ENCODE measurements around the gene CD59. TPM values are rescaled to one million over a fixed set of nuclear protein-coding genes. Genes with fewer than 3 reads are reported as not detected.

CD59 gene
- total and polyA plus RNA-seq, 2 of the 13 experiments (the other 11 are each of a cell fraction or from before 2014, with no cell fraction given): 127 to 289 TPM

DNA sequence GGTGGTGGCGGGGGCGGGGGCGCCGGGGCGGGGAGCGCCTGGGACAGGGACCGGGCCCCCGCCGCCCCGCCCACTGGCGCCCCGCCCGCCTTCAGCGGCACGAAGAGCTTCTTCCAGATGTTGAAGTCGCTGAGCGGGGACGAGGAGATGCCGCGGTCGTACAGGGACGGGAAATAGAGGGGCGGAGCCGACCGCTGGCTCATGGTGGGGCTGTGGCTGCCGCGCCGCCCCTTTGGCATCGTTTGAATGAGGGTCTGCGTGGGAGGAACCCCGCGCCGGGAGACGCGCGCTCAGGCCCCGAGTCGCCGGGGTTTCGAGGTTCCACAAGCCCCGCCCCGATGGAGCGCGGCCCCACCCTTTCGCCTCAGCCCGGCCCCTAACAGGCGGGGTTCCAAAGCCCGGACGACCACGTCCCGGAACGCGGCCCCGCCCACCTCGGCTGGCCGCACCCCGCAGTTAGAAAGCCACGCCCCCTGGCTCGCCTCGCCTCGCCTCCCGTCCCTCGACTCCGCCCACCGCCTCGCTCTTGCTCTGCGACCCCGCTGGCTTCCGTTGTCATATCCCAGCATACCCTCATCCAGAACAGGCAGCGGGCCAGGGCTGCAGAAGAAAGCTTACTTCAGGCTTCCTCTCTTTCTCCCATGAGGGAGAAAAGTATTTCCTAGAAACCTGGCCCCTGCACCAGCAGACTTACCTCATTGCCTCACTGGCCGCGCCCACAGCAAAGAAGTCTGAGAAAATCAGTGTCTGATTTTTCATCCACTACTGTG is 35.5 kb downstream of the CD59 start, which contains the start of gene C11orf91 (continued):
- TF ChIP-seq HMG20A (CRISPR knock-in tag; IDR thresholded peaks at IDR 0.05; ENCODE audit: borderline replicate concordance): 0 out of 2 replicates have a peak, but pooled peaks have one; percentile 15
- TF ChIP-seq KAT8 (CRISPR knock-in tag; IDR thresholded peaks at IDR 0.05): peak; percentile 77
- TF ChIP-seq, protein P1, sequence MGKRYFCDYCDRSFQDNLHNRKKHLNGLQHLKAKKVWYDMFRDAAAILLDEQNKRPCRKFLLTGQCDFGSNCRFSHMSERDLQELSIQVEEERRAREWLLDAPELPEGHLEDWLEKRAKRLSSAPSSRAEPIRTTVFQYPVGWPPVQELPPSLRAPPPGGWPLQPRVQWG (CRISPR knock-in tag; IDR thresholded peaks at IDR 0.05; ENCODE audit: borderline replicate concordance, low read depth): no peak
- TF ChIP-seq POLR2A (IDR thresholded peaks at IDR 0.05; ENCODE audit: insufficient read depth in 1 of 2, low read depth in 2 of 2, low read length in 2 of 2): peak; percentile 66 to 80
- no peak for TF ChIP-seq MEIS1 (CRISPR knock-in tag; IDR thresholded peaks at IDR 0.05; ENCODE audit: borderline replicate concordance)
- TF ChIP-seq FOXK1 (CRISPR knock-in tag; IDR thresholded peaks at IDR 0.05; ENCODE audit: borderline replicate concordance, low read depth): no peak
- peak; percentile 81; the same call in 1 of the 2 replicates for TF ChIP-seq SP5 (CRISPR knock-in tag; IDR thresholded peaks at IDR 0.05; ENCODE audit: borderline replicate concordance, low read depth)
- no peak for TF ChIP-seq SYNCRIP (IDR thresholded peaks at IDR 0.05; ENCODE audit: insufficient read depth, low read depth, low read length)
- peak; percentile 30 for TF ChIP-seq ASH2L (IDR thresholded peaks at IDR 0.05; ENCODE audit: insufficient read length, low read depth, low read length)
- TF ChIP-seq ERF (CRISPR knock-in tag; IDR thresholded peaks at IDR 0.05): peak; percentile 78; the same call in 1 of the 2 replicates
- TF ChIP-seq, protein P2, sequence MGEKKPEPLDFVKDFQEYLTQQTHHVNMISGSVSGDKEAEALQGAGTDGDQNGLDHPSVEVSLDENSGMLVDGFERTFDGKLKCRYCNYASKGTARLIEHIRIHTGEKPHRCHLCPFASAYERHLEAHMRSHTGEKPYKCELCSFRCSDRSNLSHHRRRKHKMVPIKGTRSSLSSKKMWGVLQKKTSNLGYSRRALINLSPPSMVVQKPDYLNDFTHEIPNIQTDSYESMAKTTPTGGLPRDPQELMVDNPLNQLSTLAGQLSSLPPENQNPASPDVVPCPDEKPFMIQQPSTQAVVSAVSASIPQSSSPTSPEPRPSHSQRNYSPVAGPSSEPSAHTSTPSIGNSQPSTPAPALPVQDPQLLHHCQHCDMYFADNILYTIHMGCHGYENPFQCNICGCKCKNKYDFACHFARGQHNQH (CRISPR knock-in tag; IDR thresholded peaks at IDR 0.05): peak; percentile 72
- TF ChIP-seq, protein P3, sequence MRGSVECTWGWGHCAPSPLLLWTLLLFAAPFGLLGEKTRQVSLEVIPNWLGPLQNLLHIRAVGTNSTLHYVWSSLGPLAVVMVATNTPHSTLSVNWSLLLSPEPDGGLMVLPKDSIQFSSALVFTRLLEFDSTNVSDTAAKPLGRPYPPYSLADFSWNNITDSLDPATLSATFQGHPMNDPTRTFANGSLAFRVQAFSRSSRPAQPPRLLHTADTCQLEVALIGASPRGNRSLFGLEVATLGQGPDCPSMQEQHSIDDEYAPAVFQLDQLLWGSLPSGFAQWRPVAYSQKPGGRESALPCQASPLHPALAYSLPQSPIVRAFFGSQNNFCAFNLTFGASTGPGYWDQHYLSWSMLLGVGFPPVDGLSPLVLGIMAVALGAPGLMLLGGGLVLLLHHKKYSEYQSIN (CRISPR knock-in tag; IDR thresholded peaks at IDR 0.05; ENCODE audit: borderline replicate concordance): no peak
- TF ChIP-seq ZNF746 (CRISPR knock-in tag; IDR thresholded peaks at IDR 0.05): no peak
- TF ChIP-seq, protein P4, sequence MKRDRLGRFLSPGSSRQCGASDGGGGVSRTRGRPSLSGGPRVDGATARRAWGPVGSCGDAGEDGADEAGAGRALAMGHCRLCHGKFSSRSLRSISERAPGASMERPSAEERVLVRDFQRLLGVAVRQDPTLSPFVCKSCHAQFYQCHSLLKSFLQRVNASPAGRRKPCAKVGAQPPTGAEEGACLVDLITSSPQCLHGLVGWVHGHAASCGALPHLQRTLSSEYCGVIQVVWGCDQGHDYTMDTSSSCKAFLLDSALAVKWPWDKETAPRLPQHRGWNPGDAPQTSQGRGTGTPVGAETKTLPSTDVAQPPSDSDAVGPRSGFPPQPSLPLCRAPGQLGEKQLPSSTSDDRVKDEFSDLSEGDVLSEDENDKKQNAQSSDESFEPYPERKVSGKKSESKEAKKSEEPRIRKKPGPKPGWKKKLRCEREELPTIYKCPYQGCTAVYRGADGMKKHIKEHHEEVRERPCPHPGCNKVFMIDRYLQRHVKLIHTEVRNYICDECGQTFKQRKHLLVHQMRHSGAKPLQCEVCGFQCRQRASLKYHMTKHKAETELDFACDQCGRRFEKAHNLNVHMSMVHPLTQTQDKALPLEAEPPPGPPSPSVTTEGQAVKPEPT (CRISPR knock-in tag; IDR thresholded peaks at IDR 0.05; ENCODE audit: low read depth): no peak
- peak; percentile 40; the same call in 1 of the 2 replicates for TF ChIP-seq PHF20 (CRISPR knock-in tag; IDR thresholded peaks at IDR 0.05)
- TF ChIP-seq, protein P5, sequence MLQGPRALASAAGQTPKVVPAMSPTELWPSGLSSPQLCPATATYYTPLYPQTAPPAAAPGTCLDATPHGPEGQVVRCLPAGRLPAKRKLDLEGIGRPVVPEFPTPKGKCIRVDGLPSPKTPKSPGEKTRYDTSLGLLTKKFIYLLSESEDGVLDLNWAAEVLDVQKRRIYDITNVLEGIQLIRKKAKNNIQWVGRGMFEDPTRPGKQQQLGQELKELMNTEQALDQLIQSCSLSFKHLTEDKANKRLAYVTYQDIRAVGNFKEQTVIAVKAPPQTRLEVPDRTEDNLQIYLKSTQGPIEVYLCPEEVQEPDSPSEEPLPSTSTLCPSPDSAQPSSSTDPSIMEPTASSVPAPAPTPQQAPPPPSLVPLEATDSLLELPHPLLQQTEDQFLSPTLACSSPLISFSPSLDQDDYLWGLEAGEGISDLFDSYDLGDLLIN (CRISPR knock-in tag; IDR thresholded peaks at IDR 0.05; ENCODE audit: borderline replicate concordance): no peak
- peak; percentile 51 for TF ChIP-seq ZMYM4 (CRISPR knock-in tag; IDR thresholded peaks at IDR 0.05)
- TF ChIP-seq KLF11 (CRISPR knock-in tag; IDR thresholded peaks at IDR 0.05): no peak
- TF ChIP-seq, protein P6, sequence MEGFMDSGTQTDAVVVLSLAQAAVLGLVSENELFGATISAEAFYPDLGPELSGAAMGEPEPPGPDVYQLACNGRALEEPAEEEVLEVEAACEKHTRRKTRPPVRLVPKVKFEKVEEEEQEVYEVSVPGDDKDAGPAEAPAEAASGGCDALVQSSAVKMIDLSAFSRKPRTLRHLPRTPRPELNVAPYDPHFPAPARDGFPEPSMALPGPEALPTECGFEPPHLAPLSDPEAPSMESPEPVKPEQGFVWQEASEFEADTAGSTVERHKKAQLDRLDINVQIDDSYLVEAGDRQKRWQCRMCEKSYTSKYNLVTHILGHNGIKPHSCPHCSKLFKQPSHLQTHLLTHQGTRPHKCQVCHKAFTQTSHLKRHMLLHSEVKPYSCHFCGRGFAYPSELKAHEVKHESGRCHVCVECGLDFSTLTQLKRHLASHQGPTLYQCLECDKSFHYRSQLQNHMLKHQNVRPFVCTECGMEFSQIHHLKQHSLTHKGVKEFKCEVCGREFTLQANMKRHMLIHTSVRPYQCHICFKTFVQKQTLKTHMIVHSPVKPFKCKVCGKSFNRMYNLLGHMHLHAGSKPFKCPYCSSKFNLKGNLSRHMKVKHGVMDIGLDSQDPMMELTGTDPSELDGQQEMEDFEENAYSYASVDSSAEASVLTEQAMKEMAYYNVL (CRISPR knock-in tag; IDR thresholded peaks at IDR 0.05; ENCODE audit: borderline replicate concordance): peak; percentile 42; the same call in 1 of the 2 replicates

Data from HepG2 (cell line).